Medulla oblongata (tissue), 1 donor: ENCODE results near the gene MDH1.
"Not testable (repeated sequence)": the region's sequence is repeated elsewhere in the genome, so short reads cannot be mapped to it uniquely, and the experiment has no call there.

Source experiments
- DNase-seq: peaks from one replicate; pipeline ENCODE4 v3.0.0-alpha.2; 2015; ENCODE audit errors: extremely low spot score

The MDH1 gene

DNA sequence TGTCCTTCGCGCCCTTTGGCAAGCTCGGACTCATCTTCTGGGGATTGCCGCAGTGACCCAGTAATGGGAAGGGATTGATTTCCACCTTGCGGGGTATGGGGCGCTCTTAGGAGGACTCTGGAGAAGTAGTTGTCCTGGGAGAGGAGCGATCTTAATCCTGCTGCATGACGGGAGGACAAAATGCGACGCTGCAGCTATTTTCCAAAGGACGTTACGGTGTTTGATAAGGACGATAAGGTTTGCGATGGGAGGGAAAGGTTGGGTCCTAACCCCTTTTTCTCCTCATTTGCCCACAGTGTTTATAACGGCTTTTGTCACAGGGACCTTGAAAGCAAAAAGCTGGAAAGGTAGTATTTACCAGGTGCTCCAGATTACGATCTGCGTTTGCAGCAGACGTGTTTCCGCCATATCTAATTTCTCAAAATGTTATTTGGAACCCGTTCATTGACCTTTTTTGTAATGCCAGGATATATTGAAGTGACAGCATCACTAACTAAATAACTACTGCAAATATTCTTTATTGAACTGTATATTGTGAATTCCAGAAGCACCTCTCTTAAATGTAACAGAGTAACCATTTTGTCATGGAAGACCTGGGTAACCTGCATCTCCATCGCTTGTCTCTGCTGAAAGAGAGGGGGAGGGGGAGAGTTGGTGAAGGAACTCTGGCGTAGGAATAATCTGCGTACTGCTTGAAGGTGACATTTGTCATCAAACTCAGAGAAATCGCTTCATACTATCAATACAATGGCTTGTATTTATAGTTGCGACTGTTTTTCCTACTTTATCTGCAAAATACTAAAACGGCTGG lies 590 bp downstream of the MDH1 start:
- no peak for DNase-seq

DNA sequence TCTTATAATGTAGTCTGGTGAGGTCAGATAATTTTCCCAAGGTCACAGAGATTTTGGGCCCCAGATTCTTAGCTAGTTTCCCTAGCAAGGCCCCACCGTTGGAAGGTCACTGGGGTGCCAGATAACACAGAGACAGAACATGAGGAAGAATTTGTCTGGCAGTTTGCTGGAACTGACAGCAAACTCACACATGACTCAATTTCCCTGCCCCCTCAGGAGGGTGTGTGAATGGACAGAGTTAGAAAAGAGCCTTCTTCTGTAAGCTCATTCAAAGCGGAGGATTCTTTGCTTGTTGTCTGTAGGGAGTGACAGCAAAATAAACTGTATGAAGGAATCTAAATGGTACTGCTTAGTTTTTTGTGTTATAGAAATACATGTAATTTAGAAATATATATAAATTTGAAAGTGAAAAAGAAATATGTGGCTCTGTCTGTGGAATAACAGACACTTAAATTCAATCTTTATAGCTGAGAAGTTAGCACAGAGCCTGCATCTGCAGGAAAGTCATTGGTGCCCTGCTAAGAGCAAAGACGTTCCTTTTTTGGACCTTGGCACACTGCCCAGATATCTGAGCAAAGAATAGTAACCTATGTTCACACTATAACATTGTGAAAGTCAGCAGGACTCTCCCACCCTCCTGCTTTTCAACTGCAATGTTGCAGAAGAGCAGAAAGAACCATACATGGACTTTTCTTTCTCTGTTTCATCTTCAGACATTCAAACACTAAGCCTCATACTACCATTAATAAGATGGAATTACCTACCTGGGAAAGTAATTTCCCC lies 2.1 kb downstream of the MDH1 start:
- DNase-seq: peak; percentile 23

DNA sequence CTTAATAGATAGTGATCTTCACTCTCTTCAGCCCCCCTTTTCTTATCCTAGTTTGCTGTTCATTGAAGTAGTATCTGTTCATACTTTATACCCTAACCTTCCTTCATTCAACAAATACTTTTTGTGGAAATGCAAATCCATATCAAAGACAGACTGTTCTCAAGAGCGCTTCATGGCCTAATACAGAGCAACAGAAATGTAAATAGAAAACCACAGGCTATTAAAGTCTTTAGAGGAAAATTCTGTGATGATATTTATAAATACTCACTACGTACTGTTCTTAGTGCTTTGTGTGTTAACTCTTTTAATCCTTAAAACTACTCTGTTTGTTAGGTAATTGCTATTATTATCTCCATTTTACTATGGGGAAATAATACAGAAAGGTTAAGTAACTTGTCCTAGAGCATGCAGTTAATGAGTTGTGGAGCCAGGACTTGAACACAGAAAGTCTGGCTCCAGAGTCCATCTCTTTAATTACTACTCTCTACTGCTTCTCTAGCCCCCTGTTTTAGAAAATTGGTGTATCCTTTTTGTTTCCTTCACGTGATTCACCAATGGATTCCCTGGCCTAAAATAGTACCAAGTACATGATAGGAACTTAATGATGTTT lies 2.9 kb downstream of the MDH1 start:
- no peak for DNase-seq

DNA sequence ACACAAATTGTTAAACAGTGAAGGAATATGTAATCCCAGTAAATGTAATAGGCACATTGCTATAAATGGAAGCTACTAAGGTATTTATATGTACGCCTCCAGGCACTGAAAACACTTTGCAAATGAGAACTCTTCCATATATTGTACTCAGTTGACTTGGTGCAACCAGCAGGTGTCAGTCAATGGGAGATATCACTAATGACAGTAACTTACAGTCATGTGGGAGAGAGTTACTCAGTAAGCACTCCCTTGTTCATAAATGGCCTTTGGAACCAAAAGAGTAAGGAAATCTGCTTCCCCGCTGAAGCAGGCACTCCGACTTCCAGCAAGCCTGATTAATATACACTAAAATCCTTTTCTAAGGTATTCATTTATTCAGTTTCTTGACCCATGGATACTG lies 5.9 kb downstream of the MDH1 start:
- DNase-seq: no peak

DNA sequence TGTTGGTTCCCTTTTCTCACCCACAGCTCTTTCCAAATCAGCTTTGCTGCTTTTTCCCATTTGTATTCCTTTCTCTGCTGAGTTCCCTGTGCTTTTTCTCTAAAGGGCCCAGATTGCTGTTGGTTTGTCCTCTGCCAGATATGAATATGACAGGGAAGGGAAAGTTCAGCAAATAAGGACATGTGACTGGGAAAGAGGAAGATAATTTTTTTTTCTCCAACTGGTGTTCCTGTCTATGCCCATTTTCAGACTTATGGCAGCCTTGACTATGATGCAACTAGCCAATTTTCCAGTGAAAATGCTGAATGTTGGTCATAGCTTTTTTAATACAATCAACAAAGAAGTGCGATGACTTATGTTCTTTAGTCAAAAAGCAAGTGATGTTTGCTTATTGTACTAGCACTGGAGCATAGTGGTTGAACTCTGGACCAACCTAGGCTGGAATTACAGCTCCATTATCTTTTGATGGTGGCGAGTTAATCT lies 7.7 kb downstream of the MDH1 start:
- no peak for DNase-seq

DNA sequence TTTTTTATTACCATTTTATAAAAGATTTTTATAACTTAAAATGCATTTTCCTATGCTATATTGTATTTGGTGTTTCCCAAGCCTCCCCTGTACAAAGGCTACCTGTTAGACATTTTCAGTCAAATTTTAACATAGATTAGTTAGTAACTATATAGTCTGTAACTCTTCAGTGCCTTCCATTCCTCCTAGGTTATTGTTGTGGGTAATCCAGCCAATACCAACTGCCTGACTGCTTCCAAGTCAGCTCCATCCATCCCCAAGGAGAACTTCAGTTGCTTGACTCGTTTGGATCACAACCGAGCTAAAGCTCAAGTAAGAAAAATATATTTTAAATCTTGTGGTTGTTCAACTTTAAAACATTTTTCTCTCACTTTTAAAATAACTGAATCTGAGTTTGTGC lies 10.2 kb downstream of the MDH1 start:
- no peak for DNase-seq

DNA sequence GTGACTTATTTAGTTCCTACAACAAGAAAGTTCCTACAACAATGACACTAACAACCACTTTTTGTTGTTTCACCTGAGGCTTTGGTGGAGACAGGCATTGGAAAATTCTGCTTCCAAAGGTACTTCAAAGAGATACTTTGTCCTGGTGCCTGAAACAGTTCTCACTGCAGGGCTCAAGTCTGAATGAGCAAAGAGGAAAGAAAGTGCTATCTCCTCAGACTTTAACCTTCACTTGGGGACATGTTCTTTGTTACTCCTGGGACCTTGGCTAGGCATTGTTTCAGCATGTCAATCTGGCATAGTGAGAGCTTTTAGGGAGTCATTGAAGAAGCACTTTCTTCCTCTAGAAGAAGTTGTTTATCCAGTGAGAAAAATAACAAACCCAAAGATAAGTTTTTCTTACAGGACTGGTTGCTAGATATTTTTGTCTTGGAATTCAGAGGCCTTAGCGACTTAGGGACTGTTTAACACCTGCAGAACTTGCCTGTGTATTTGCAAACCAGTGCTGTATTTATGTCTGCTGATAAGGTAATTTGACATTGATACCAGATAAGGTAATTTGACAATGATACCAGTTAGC lies 12.2 kb downstream of the MDH1 start:
- DNase-seq: no peak

DNA sequence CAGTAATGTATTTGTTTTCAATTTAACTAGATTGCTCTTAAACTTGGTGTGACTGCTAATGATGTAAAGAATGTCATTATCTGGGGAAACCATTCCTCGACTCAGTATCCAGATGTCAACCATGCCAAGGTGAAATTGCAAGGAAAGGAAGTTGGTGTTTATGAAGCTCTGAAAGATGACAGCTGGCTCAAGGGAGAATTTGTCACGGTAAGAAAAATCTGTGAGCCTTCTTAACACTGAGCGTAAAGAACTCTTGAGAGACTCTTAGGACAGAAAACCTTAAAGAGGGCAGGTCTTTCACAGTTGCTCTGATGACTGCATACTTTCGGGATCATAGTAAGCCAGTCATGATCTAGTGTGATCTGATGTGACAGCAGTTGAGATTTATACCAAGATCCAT lies 15.9 kb downstream of the MDH1 start:
- DNase-seq: no peak

DNA sequence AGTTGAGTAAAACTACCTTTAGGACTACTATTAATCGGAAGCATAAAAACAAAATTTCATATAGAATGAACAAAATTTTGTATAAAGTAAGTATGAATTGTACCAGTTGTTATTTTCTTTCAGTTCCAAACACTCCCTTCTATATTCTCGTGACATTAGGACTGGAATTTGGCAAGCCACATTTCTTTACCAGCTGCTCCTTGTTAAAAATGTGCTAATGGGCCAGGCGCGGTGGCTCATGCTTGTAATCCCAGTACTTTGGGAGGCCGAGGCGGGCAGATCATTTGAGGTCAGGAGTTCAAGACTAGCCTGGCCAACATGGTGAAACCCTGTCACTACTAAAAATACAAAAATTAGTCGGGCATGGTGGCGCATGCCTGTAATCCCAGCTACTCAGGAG lies 20.1 kb downstream of the MDH1 start:
- DNase-seq: not testable (repeated sequence)

DNA sequence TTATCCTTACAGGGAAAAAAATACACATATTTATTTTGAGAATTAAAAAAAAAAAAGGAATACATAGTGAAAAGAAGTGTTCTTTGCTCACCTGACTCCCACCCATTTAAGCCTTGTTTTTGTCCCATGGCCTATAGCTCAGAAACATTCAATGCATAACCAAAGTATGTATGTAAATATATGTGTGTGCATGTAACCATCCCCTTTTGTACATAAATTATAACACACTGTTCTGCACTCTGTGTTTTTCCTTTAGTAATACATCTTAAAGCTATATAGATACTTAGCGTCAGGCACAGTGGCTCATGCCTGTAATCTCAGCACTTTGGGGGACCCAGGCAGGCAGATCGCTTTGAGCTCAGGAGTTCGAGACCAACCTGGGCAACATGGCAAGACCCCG lies 21.8 kb downstream of the MDH1 start:
- DNase-seq: no peak

DNA sequence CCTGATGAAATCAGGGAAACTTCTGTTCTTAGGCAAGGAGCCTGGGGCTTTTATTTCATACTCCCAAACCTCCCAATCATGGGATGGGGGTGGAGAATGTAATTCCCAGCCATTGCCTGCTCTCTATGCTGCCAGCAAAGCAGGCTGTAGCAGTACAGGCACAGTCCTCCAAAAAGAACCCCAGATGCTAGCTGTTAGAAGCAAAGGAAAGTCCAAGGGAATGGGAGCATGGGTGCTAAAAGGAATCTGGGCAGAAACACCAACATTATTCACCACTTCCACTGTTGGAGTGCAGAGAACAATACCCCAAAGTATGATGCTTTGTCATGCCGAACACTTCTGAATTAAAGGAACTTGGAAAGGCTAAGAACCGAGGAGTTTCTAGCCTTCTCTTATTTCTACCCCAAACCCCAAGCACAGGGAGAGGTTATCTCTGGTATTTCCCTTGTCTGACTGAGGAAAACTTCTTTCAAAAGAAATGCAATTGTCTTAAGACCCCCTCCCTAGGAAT lies 24.7 kb downstream of the MDH1 start:
- DNase-seq: no peak

DNA sequence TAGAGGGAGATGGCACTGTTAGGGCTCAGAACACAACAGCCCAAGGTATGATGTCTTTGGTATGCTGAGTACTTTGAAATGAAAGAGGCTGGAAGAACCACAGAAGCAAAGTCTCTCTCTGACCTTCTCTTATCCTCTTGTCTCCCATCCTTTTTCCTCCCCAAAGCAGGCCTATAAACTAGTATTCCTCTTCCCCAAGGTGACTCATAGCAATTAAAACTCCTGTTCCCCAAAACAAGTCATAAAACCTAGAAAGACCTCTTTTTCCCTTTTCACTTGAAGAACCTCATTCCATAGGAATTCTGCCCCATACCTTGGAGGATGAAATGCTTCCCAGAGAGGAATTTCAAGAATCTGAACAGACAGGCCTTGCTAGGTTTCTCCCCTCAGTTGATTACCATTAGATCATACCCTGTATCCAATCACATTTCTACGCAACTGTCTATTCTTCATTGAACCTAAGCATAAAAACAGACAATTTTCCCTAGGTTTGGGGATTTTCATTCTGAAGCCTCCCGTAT lies 25.7 kb downstream of the MDH1 start:
- no peak for DNase-seq

DNA sequence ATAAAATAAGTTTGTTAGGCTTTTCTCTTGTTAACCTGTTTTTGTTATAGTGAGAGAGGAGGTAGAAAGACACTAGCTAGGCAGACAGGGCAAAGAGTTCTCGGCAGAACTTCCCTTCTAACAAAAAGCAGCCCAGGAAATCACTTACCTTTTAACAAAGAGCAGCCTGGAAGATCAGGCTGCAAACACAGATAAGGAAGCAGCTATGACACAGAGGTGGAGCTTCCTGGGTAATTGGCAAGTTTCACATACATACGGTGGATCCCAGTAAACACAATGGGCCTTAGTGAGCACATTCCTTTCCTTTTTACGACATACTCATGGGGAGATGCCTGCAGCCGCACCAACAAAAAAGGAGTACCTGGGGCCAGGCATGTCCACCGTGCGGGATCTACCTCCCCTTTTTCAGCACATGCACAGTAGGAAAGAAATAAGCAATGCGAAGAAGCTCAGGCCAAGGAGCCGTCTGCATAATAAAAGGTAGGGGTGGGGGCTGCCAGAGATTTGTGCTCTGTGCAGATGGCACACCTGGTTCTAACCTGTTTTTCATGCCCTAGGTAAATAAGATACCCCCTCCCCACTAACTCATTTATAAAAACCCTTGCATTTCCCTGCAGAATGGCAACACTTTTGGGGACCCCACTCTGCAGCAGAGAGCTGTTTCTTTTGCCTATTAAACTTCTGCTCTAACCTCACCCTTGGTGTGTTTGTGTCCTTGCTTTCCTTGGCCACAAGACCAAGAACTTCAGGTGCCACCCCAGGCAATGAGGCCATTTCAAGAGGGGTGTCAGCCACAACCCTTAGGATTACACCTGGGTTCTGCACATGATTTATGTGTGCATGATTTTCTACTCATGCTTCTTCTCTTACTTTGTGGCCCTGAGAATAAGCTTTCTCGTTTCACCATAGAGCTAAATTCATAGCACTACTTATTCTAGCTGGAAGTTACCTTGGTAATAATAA lies 26.5 kb downstream of the MDH1 start:
- no peak for DNase-seq

DNA sequence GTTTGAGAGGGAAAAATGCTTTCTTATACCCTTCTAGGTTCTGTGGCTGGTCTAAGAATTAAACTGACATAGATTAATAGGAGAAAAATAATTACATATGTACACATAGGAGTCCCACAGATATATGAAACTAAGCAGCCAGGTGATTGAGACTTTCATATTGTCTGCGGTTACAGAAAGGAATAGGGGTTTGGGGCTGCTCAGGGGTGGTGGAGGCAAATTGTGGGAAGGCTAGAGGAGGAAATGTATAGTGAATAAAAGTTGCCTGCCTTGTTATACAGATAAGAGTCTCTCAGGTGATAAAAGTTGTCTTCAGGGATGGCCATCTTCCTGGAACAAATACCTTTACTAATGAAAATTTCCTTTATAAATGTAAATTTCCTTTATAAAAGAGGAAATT lies 28.6 kb downstream of the MDH1 start:
- DNase-seq: no peak

DNA sequence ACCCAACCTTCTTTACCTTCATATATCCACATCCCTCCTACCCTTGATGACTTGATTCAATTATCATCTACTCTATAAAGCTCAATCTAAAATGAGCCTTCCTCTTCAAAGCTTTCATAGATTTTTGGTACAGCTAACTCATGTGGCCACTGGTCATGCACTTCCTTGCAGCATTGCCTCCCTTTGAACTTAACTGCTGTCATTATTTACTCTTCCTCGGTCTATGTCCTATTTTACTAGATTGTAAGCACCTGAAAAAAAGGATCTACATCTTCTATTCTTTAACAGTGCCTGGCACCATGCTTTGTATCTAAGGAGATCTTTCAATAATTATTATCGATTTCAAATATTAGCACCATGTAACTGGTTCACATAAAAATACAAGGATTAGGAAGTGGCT lies 30.6 kb downstream of the MDH1 start:
- DNase-seq: no peak

DNA sequence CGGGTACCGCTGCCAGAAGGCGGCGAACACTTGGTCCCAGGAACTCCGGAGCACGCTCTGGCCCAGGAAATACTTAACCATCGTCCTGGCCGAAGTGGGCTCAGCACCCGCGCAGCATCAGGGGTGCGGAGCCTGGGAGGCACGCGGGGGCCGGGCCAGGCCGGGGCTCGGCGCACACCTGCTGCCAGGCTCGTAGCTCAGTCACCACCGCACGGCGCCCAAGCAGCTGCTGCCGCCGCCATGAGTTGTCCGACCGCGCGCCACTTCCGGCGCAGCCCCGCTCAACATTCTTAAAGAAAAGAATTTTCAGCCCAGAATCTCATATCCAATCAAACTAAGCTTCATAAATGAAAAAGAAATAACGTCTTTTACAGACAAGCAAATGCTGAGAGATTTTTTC lies 34.0 kb downstream of the MDH1 start:
- DNase-seq: no peak

DNA sequence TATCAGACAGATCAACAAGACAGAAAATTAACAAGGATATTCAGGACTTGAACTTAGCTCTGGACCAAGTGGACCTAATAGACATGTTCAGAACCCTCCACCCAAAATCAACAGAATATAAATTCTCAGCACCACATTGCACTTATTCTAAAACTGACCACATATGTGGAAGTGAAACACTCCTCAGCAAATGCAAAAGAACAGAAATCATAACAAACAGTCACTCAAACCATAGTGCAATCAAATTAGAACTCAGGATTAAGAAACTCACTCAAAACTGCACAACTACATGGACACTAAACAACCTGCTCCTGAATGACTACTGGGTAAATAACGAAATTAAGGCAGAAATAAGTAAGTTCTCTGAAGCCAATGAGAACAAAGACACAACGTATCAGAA lies 35.0 kb downstream of the MDH1 start:
- not testable (repeated sequence) for DNase-seq

DNA sequence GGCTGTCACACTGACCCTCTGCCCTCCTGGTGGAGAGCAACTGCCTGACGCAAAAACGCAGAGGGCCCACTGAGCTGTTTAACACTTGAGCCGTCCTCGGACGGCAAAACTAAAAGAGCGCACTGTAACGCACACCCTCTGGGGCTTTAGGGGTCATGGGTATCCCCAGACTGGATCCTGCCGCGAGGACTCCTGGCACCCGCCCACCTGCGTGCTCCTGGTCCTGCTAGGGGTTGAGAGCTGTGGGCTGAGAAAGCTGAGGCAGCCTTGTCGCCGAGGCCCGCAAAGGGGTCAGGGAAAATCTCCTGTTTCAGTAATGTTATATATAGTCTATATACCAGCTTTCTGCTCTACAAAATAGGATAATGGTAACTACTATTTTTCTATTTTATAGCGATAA lies 39.1 kb downstream of the MDH1 start:
- DNase-seq: no peak

DNA sequence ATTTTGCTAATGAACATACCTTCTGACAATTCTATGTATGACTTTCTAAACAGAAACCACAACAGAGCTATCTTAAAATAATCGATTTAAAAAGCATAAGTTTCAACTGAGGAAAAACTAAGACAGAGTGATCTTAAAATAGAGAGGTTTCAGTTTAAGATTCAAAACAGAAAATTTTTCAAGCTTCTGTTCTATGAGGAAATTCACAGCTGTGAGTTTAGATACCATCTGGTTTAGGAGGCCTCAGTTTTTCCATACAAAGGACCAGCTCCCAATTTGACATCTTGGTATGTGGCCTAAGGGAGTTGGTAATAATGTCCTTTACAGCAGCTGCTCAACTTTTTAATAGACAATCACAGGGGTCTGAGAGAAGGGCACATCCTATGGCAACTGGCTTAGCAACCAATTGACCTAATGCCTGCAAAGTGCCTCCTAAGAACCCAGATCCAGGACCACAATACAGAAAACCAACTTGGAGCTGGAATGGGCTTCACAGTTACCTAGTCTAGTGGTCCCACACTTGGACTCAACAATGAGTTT lies 39.7 kb downstream of the MDH1 start:
- DNase-seq: no peak

DNA sequence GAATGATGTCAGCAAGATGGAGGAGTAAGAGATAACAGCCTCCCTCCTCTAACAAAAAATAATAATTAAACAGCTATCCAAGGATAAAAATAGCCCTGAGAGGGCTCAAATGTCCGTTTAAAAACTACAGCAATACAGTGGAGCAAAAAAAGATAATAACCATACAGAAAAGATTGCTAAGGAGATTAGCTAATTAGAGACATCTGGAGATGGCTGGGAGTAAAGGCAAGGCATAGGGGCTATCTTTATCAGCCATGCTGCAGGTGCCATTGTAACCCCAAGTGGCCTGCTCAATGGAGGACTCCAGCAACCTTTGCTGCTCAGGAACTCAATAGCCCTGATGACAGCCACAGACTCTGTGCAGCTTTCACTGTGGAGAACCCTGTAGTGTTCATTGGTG lies 42.7 kb downstream of the MDH1 start:
- no peak for DNase-seq
